DND-41 (cell line): ENCODE results near the gene ACSL6.

Experiments used
- ATAC-seq: fragments of 200-7000 bp; cut with Tn5 transposase; 3 replicates; pipeline ENCODE4 v1.9.1; 2021; ENCODE audit warnings: low read depth; ENCODE audit not compliant: insufficient read depth
- DNase-seq: peaks from one replicate; pipeline ENCODE4 v3.0.0-alpha.2; 2020
- H2AFZ ChIP-seq: 2 replicates; pipeline ENCODE4 v1.6.0; 2012; ENCODE audit warnings: low read depth, low read length
- H3K27ac ChIP-seq: 2 replicates; pipeline ENCODE4 v1.5.1; 2012; ENCODE audit warnings: low read length, inconsistent platforms
- H3K27me3 ChIP-seq: fragments of 200-600 bp; sonication (generic); 2 replicates; pipeline ENCODE4 v1.6.0; 2012; ENCODE audit warnings: low read length, mild to moderate bottlenecking, inconsistent platforms; ENCODE audit not compliant: insufficient read depth, poor library complexity
- H3K36me3 ChIP-seq: 2 replicates; pipeline ENCODE4 v1.5.1; 2012; ENCODE audit warnings: low read length, inconsistent platforms; ENCODE audit not compliant: insufficient read depth
- H3K4me1 ChIP-seq: 2 replicates; pipeline ENCODE4 v1.5.1; 2012; ENCODE audit warnings: mild to moderate bottlenecking, low read length; ENCODE audit not compliant: insufficient read depth
- H3K4me2 ChIP-seq: 2 replicates; pipeline ENCODE4 v1.6.0; 2012; ENCODE audit warnings: mild to moderate bottlenecking, moderate library complexity, low read length, inconsistent platforms; ENCODE audit not compliant: insufficient read depth
- H3K4me3 ChIP-seq, 2 experiments: fragments of 200-600 bp in 1 of 2; shearing (Covaris generic) in 1 of 2; 2 replicates each; pipeline ENCODE4 v1.5.1; 2012 to 2016; ENCODE audit warnings: inconsistent platforms in 2 of 2, low read length in 2 of 2, mild to moderate bottlenecking in 2 of 2, low read depth in 1 of 2, moderate library complexity in 1 of 2
- H3K79me2 ChIP-seq: 2 replicates; pipeline ENCODE4 v1.6.0; 2012; ENCODE audit warnings: low read length, inconsistent platforms; ENCODE audit not compliant: insufficient read depth
- H3K9ac ChIP-seq: 2 replicates; pipeline ENCODE4 v1.6.0; 2012; ENCODE audit warnings: low read depth, mild to moderate bottlenecking, inconsistent platforms, low read length, moderate library complexity
- H3K9me3 ChIP-seq: 2 replicates; pipeline ENCODE4 v1.5.1; 2012; ENCODE audit warnings: low read length, moderate library complexity, mild to moderate bottlenecking, inconsistent platforms; ENCODE audit not compliant: insufficient read depth, severe bottlenecking
- H4K20me1 ChIP-seq: 2 replicates; pipeline ENCODE4 v1.6.0; 2012; ENCODE audit warnings: low read length; ENCODE audit not compliant: insufficient read depth
- CTCF ChIP-seq: IDR thresholded peaks from 2 replicates; pipeline ENCODE4 v1.5.1; 2012; ENCODE audit warnings: borderline replicate concordance, low read length, moderate library complexity, mild to moderate bottlenecking; ENCODE audit not compliant: poor library complexity, severe bottlenecking; ENCODE audit errors: extremely low read depth
- EZH2 ChIP-seq: IDR thresholded peaks from 3 replicates; pipeline ENCODE4 v1.6.1; 2012; ENCODE audit warnings: borderline replicate concordance, low read depth, mild to moderate bottlenecking, moderate library complexity, low read length, inconsistent platforms; ENCODE audit not compliant: severe bottlenecking

ACSL6 gene

DNA sequence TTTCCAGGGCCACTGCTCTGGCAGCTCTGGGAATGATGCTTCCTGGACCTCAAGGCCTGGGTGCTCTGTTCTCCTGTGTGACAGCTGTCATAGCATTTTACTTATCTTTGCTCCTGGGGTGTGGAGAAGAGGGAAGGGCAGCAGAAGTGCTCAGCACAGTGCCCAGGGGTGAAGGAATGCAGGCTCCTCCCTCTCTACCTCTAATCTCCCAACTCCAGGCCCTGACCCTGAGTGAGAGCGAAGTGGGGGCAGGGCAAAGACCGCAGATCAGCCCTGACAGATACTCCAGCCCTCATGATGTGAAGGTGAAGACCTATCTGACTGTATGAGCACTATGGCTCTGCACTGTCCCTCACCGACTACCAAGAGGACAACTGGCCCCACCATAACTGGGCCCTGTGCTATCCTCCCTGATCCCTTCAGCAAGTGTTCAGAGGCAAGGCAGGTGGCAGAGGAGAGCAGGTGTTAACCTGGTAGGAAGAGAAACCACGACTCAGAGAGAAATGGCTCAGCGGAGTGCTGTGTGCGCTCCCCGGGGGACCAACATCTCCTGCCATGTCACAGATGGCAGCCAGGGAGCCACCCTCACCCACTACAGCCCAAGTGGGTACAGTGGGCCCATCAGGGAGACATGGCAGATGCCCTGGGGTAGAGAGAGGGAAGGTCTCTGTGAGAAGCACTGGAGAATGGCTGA is 16.8 kb downstream of the ACSL6 start:
- Histone ChIP-seq H3K27me3 (peaks cover 14% of the 10 kb centered on the region), H3K4me1 (peaks cover 18% of the 10 kb centered on the region), H3K36me3 (no peaks in the 10 kb centered on the region), H3K4me3 (no peak overlapping the region), H2AFZ (no peak overlapping the region), H3K9ac (no peak overlapping the region), H4K20me1 (peaks cover 13% of the 10 kb centered on the region), H3K9me3 (no peaks in the 10 kb centered on the region), H3K27ac (no peak overlapping the region), H3K79me2 (no peaks in the 10 kb centered on the region), H3K4me2 (no peak overlapping the region)
- TF ChIP-seq EZH2 (no peak), CTCF (no peak)
- DNase-seq, result peak; percentile 21
- ATAC-seq, result no peak

DNA sequence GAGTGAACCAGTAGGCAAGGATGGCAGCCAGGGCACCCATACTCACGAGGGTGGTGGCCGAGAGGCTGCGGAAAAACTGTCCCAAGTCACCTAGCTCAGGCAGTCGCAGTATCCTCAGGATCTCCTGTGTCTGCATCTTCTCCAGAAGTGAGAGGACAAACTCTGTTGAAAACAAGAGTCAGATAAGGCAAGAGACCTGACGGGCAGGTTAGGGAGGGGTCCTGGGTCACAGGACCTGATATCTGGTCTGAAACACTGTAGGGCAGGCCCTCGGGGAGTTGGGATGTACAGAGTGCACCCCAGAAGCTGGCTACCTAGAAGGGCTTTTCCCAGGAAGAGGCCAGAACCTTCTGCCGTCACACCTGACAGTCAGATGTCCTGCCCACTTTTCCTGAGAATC is 17.4 kb downstream of the ACSL6 start:
- H3K36me3 ChIP-seq, result no peaks in the 10 kb centered on the region
- no peak overlapping the region for H3K27ac ChIP-seq

DNA sequence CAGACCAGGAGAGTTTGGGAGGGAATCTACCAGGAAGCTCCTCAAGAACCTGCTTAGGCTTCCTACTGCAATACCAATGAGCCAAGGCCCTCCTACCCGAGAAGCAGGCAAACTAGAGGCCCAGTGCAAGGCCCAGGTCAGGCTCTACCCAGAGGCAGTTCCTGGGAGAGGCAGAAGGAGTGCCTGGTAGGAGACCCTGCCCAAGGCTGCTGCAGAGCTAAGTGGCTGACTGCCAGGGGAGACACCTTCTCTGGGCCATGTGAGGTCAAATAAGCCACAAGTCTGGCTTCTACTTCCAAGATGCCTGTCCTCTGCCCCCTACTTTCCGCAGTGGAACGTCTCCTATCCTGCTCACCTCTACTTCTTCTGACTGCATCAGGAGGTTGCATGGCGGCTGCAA is 17.8 kb downstream of the ACSL6 start:
- no peaks in the 10 kb centered on the region for H3K36me3 ChIP-seq
- H3K4me3 ChIP-seq, result no peak overlapping the region
- H3K4me2 ChIP-seq, result no peak overlapping the region
- H4K20me1 ChIP-seq, result peaks cover 13% of the 10 kb centered on the region
- H2AFZ ChIP-seq, result no peak overlapping the region
- H3K27me3 ChIP-seq, result peaks cover 14% of the 10 kb centered on the region
- peaks cover 8% of the 10 kb centered on the region for H3K4me1 ChIP-seq
- H3K9ac ChIP-seq, result no peak overlapping the region
- H3K79me2 ChIP-seq, result no peaks in the 10 kb centered on the region
- ATAC-seq (no peak), DNase-seq (no peak)
- no peak overlapping the region for H3K27ac ChIP-seq
- no peak for TF ChIP-seq EZH2
- TF ChIP-seq CTCF, result no peak
- H3K9me3 ChIP-seq, result no peaks in the 10 kb centered on the region

More for the DNA sequence above, 17.4 kb downstream of the ACSL6 start:
- ATAC-seq (no peak), DNase-seq (no peak)
- Histone ChIP-seq H3K79me2 (no peaks in the 10 kb centered on the region), H2AFZ (no peak overlapping the region), H3K27me3 (peaks cover 14% of the 10 kb centered on the region), H3K4me1 (peaks cover 12% of the 10 kb centered on the region), H3K4me2 (no peak overlapping the region), H4K20me1 (peaks cover 13% of the 10 kb centered on the region), H3K9me3 (no peaks in the 10 kb centered on the region), H3K4me3 (no peak overlapping the region), H3K9ac (no peak overlapping the region)
- no peak for TF ChIP-seq CTCF
- TF ChIP-seq EZH2, result no peak
